Measurements from ENCODE around the gene SELENOI.

GRCh38 chr2:26384597-26384996 is 38.7 kb downstream of the SELENOI start:
- TF ChIP-seq CTCF (IDR thresholded peaks at IDR 0.05) (no peak), POLR2A (IDR thresholded peaks at IDR 0.05) (no peak)
